HFF-Myc (cell line): ENCODE results near the gene LYPD6B.

Experiments
- DNase-seq: peaks from one replicate; pipeline ENCODE4 v3.0.0-alpha.2; 2011; ENCODE audit warnings: low read depth; ENCODE audit errors: extremely low read depth
- H3K4me3 ChIP-seq: replicated peaks from 2 replicates; pipeline ENCODE4 v1.5.1; 2011; ENCODE audit warnings: low read depth, mild to moderate bottlenecking, control low read depth, low read length
- CTCF ChIP-seq: IDR thresholded peaks from 2 replicates; pipeline ENCODE4 v1.5.1; 2012; ENCODE audit warnings: mild to moderate bottlenecking, low read depth, low read length, control low read depth; ENCODE audit errors: missing control alignments

Gene LYPD6B

GRCh38 chr2:149115781-149116180 is 77.3 kb downstream of the LYPD6B start:
- no peak for TF ChIP-seq CTCF
- DNase-seq, result no peak
- H3K4me3 ChIP-seq, result no peak overlapping the region

- TF ChIP-seq CTCF, result no peak
- DNase-seq, result no peak
- H3K4me3 ChIP-seq, result no peak overlapping the region
Observed at GRCh38 chr2:149119368-149119767, 80.9 kb downstream of the LYPD6B start.

GRCh38 chr2:149122516-149122915 is 84.0 kb downstream of the LYPD6B start:
- DNase-seq, result no peak
- H3K4me3 ChIP-seq, result no peak overlapping the region
- no peak for TF ChIP-seq CTCF

GRCh38 chr2:149125031-149125725 is 86.7 kb downstream of the LYPD6B start:
- no peak overlapping the region for H3K4me3 ChIP-seq
- TF ChIP-seq CTCF, result no peak
- no peak for DNase-seq

GRCh38 chr2:149129433-149129832 is 90.9 kb downstream of the LYPD6B start:
- H3K4me3 ChIP-seq, result no peak overlapping the region
- TF ChIP-seq CTCF, result no peak
- DNase-seq, result no peak

GRCh38 chr2:149132339-149132738 is 93.8 kb downstream of the LYPD6B start:
- no peak for DNase-seq
- H3K4me3 ChIP-seq, result no peak overlapping the region
- TF ChIP-seq CTCF, result no peak

- no peak for DNase-seq
- TF ChIP-seq CTCF, result no peak
- H3K4me3 ChIP-seq, result no peak overlapping the region
Observed at GRCh38 chr2:149132901-149133300, 94.4 kb downstream of the LYPD6B start.
